IMR-90 (cell line): Measurements from ENCODE around the gene TATDN2. TPM values are rescaled to one million over a fixed set of nuclear protein-coding genes. Genes with fewer than 3 reads are reported as not detected.
"Not testable (repeated sequence)": the region's sequence is repeated elsewhere in the genome, so short reads cannot be mapped to it uniquely, and the experiment has no call there.

ENCODE experiments used
- ATAC-seq: fragments of 200-7000 bp; cut with Tn5 transposase; 2 replicates; pipeline ENCODE4 v1.9.1; 2020; ENCODE audit warnings: low read depth, mild to moderate bottlenecking, moderate library complexity
- BruUV-seq: library from RNA; stranded (reverse); fragments of 400-500 nt; replicated peaks from 2 replicates; lab custom pipeline; 2021; lab: Mats Ljungman, UMichigan
- CTCF ChIA-PET: fragments of 300-600 bp; formaldehyde crosslinking; extraction: SDS; loops from one replicate; lab custom pipeline; 2021; ENCODE audit warnings: antibody characterized with exemption; lab: Yijun Ruan, JAX
- POLR2A ChIA-PET: fragments of 300-600 bp; sonication (Branson Sonifier 250); formaldehyde crosslinking; loops from one replicate; lab custom pipeline; 2022; ENCODE audit warnings: antibody characterized with exemption; ENCODE audit not compliant: unreplicated experiment; lab: Charles Lee
- DNase-seq: peaks from one replicate; pipeline ENCODE4 v3.0.0; 2013
- H2AFZ ChIP-seq: replicated peaks from 2 replicates; pipeline ENCODE3; 2013; ENCODE audit warnings: low read length, mild to moderate bottlenecking; ENCODE audit not compliant: poor library complexity
- H2AK5ac ChIP-seq: 2 replicates; pipeline ENCODE4 v1.6.1; 2013; ENCODE audit warnings: low read depth, low read length, inconsistent platforms
- H2AK9ac ChIP-seq: replicated peaks from 2 replicates; pipeline ENCODE3; 2013; ENCODE audit warnings: mild to moderate bottlenecking, low read depth, low read length, moderate library complexity; ENCODE audit not compliant: poor library complexity
- H2BK120ac ChIP-seq: 2 replicates; pipeline ENCODE4 v1.6.1; 2013; ENCODE audit warnings: low read depth, low read length, inconsistent platforms
- H2BK15ac ChIP-seq: 3 replicates; pipeline ENCODE4 v1.6.1; 2013; ENCODE audit warnings: low read depth, low read length, inconsistent platforms
- H2BK20ac ChIP-seq: 2 replicates; pipeline ENCODE4 v1.6.1; 2013; ENCODE audit warnings: low read depth, mild to moderate bottlenecking, inconsistent platforms, low read length, moderate library complexity
- H2BK5ac ChIP-seq: 2 replicates; pipeline ENCODE4 v1.6.1; 2013; ENCODE audit warnings: mild to moderate bottlenecking, low read depth, low read length, inconsistent platforms; ENCODE audit not compliant: poor library complexity, severe bottlenecking
- H3K14ac ChIP-seq: replicated peaks from 2 replicates; pipeline ENCODE4 v1.6.1; 2013; ENCODE audit warnings: low read depth, low read length, inconsistent platforms
- H3K18ac ChIP-seq: 2 replicates; pipeline ENCODE4 v1.6.1; 2013; ENCODE audit warnings: low read depth, low read length, control low read depth
- H3K23ac ChIP-seq: 2 replicates; pipeline ENCODE4 v1.6.1; 2013; ENCODE audit warnings: low read depth, low read length, inconsistent platforms
- H3K27ac ChIP-seq: 2 replicates; pipeline ENCODE4 v1.5.1; 2013; ENCODE audit warnings: mild to moderate bottlenecking, control low read depth, low read length; ENCODE audit not compliant: insufficient read depth
- H3K27me3 ChIP-seq: 2 replicates; pipeline ENCODE4 v1.6.1; 2013; ENCODE audit warnings: low read length; ENCODE audit not compliant: control insufficient read depth, insufficient read depth
- H3K36me3 ChIP-seq: 2 replicates; pipeline ENCODE4 v1.6.1; 2013; ENCODE audit warnings: low read length, mixed read lengths; ENCODE audit not compliant: control insufficient read depth, insufficient read depth
- H3K4ac ChIP-seq: 2 replicates; pipeline ENCODE4 v1.6.1; 2013; ENCODE audit warnings: low read depth, low read length, inconsistent platforms
- H3K4me1 ChIP-seq: 2 replicates; pipeline ENCODE4 v1.6.1; 2013; ENCODE audit warnings: low read length, mixed read lengths; ENCODE audit not compliant: control insufficient read depth, insufficient read depth
- H3K4me2 ChIP-seq: 2 replicates; pipeline ENCODE4 v1.6.1; 2013; ENCODE audit warnings: low read depth, mild to moderate bottlenecking, control low read depth, low read length, moderate library complexity
- H3K4me3 ChIP-seq: 2 replicates; pipeline ENCODE4 v1.5.1; 2013; ENCODE audit warnings: low read depth, mild to moderate bottlenecking, control low read depth, low read length, moderate library complexity; ENCODE audit not compliant: insufficient read depth
- H3K56ac ChIP-seq: 2 replicates; pipeline ENCODE4 v1.6.1; 2013; ENCODE audit warnings: low read length, inconsistent platforms; ENCODE audit not compliant: insufficient read depth; ENCODE audit errors: extremely low read depth
- H3K79me1 ChIP-seq, 2 experiments: 2 replicates each; pipeline ENCODE4 v1.6.1; 2013; ENCODE audit warnings: low read length in 2 of 2, inconsistent platforms in 1 of 2, low read depth in 1 of 2
- H3K9ac ChIP-seq: 2 replicates; pipeline ENCODE4 v1.6.1; 2013; ENCODE audit warnings: low read depth, low read length, control low read depth
- H3K9me1 ChIP-seq: 2 replicates; pipeline ENCODE4 v1.6.1; 2013; ENCODE audit warnings: low read length, inconsistent platforms; ENCODE audit not compliant: insufficient read depth
- H3K9me3 ChIP-seq: 2 replicates; pipeline ENCODE4 v1.6.1; 2013; ENCODE audit warnings: low read length; ENCODE audit not compliant: control insufficient read depth, insufficient read depth
- H4K20me1 ChIP-seq: 2 replicates; pipeline ENCODE4 v1.6.1; 2013; ENCODE audit warnings: low read length, inconsistent platforms; ENCODE audit not compliant: insufficient read depth
- H4K5ac ChIP-seq: 2 replicates; pipeline ENCODE4 v1.6.1; 2013; ENCODE audit warnings: mild to moderate bottlenecking, low read depth, low read length, control low read depth
- H4K8ac ChIP-seq, 2 experiments: 2 replicates each; pipeline ENCODE4 v1.6.1; 2013; ENCODE audit warnings: low read depth in 2 of 2, low read length in 2 of 2, control low read depth in 1 of 2, inconsistent platforms in 1 of 2
- H4K91ac ChIP-seq: 2 replicates; pipeline ENCODE4 v1.6.1; 2013; ENCODE audit warnings: low read depth, low read length, inconsistent platforms; ENCODE audit not compliant: insufficient read depth
- CEBPB ChIP-seq: IDR thresholded peaks from 2 replicates; pipeline ENCODE4 v1.6.1; 2012; ENCODE audit warnings: low read depth, low read length, improper control_type of control experiment
- CHD1 ChIP-seq: IDR thresholded peaks from 2 replicates; pipeline ENCODE4 v1.6.1; 2012; ENCODE audit warnings: low read depth, low read length, improper control_type of control experiment
- FOS ChIP-seq: fragments of 150-350 bp; IDR thresholded peaks from 2 replicates; pipeline ENCODE4 v1.6.1; 2016; ENCODE audit warnings: low read depth, low read length
- MAFK ChIP-seq: IDR thresholded peaks from 2 replicates; pipeline ENCODE4 v1.6.1; 2012; ENCODE audit warnings: low read depth, low read length, improper control_type of control experiment
- NFE2L2 ChIP-seq: fragments of 150-350 bp; IDR thresholded peaks from 2 replicates; pipeline ENCODE4 v1.6.1; 2016; ENCODE audit warnings: low read depth, mild to moderate bottlenecking, low read length
- POLR2A ChIP-seq: IDR thresholded peaks from 2 replicates; pipeline ENCODE4 v1.6.1; 2012; ENCODE audit warnings: mild to moderate bottlenecking, low read depth, low read length
- RAD21 ChIP-seq: IDR thresholded peaks from 2 replicates; pipeline ENCODE4 v1.6.1; 2012; ENCODE audit warnings: low read length, improper control_type of control experiment
- RCOR1 ChIP-seq: IDR thresholded peaks from 2 replicates; pipeline ENCODE4 v1.6.1; 2012; ENCODE audit warnings: mild to moderate bottlenecking, low read length, improper control_type of control experiment; ENCODE audit not compliant: insufficient replicate concordance
- SMC3 ChIP-seq: fragments of 150-350 bp; IDR thresholded peaks from 2 replicates; pipeline ENCODE4 v1.6.1; 2016; ENCODE audit warnings: low read depth, mild to moderate bottlenecking, antibody characterized with exemption, low read length, moderate library complexity
- WGBS, 2 experiments: methylation state at CpG; one replicate each; pipeline versions ENCODE4 v1.1.5 to v1.1.7; 2013; ENCODE audit warnings: missing lambda C conversion rate in 2 of 2; ENCODE audit not compliant: insufficient read length in 1 of 2; ENCODE audit errors: extremely low coverage in 2 of 2; 5-methylcytosine and 5-hydroxymethylcytosine counted together
- dilution Hi-C: fragments of 300-500 bp; cut with HindIII; formaldehyde crosslinking; loops from one replicate; pipeline ENCODE4 v1.14.3; 2018; ENCODE audit warnings: low sequenced_read_pairs; ENCODE audit not compliant: unreplicated experiment
- in situ Hi-C: fragments of 300-500 bp; cut with MboI; formaldehyde crosslinking; loops from 3 replicates; pipeline ENCODE4 v1.14.3; 2019; ENCODE audit warnings: low sequenced_read_pairs, inconsistent platforms, mixed read lengths
- intact Hi-C: fragments of 100-400 bp; cut with micrococcal nuclease; formaldehyde crosslinking; loops from 2 replicates; pipeline ENCODE4 v1.10.0; 2022
- polyA plus RNA-seq, 3 experiments: library from polyadenylated mRNA; depleted of rRNA; stranded (reverse); fragments of >200 nt; gene quantifications; 2 replicates each; pipeline ENCODE4 v1.2.3, GENCODE V29; 2012; ENCODE audit warnings: low replicate concordance in 1 of 3
- total RNA-seq: library from RNA; depleted of rRNA; stranded (reverse); fragments of >200 nt; gene quantifications from 2 replicates; pipeline ENCODE4 v1.2.3, GENCODE V29; 2012
- TF ChIP-seq, protein P1 (sequence below): conservative IDR thresholded peaks from 2 replicates; pipeline ENCODE4 v1.5.1; 2012; ENCODE audit warnings: mild to moderate bottlenecking, low read depth, low read length, improper control_type of control experiment

TATDN2 gene
- total and polyA plus RNA-seq, 2 of the 4 experiments (the other 2 are of a cell fraction), result 9.0 to 18.8 TPM

DNA sequence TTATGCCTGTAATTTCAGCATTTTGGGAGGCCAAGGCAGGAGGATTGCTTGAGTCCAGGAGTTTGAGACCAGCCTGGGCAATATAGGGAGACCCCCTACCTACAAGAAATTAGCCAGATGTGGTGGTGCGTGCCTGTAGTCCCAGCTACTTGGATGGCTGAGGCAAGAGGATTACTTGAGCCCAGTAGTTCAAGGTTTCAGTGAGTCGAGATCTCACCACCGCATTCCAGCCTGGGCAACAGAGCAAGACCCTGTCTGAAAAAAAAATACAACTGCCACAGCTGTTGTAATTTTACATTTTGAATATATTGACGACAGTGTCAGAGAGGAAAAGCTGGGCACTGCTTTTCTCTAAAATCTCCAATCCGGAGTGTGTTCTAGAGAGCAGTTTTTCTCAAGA, 21.2 kb downstream of the TATDN2 start:
- in situ Hi-C loops, result no loop called here
- no peaks in the 10 kb centered on the region for H3K9me3 ChIP-seq
- POLR2A ChIA-PET, result no interaction called here

DNA sequence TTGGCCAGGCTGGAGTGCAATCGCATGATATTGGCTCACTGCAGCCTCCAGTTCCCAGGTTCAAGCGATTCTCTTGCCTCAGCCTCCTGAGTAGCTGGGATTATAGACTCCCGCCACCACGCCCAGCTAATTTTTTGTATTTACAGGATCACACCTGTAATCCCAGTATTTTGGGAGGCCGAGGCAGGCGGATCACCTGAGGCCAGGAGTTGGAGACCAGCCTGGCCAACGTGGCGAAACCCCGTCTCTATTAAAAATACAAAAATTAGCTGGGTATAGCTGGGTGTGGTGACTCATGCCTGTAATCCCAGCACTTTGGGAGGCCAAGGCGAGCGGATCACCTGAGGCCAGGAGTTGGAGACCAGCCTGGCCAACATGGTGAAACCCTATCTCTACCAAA, 24.2 kb downstream of the TATDN2 start:
- POLR2A ChIA-PET, H3K18ac ChIP-seq, H2BK120ac ChIP-seq, H3K4me2 ChIP-seq, H2BK15ac ChIP-seq, H2BK20ac ChIP-seq, H2AK5ac ChIP-seq, H3K9ac ChIP-seq, H3K4ac ChIP-seq, dilution Hi-C loops, H2BK5ac ChIP-seq, ATAC-seq, H3K56ac ChIP-seq, intact Hi-C loops, H3K4me3 ChIP-seq, H3K14ac ChIP-seq, in situ Hi-C loops, H3K27me3 ChIP-seq, H4K91ac ChIP-seq, H3K23ac ChIP-seq, H3K9me3 ChIP-seq, H2AK9ac ChIP-seq, DNase-seq, H3K9me1 ChIP-seq, BruUV-seq, H4K5ac ChIP-seq, H3K27ac ChIP-seq, H4K8ac ChIP-seq, H3K4me1 ChIP-seq, H2AFZ ChIP-seq: not testable (repeated sequence)
- peaks cover 31 to 66% of the 10 kb centered on the region in 2 experiments for H3K79me1 ChIP-seq
- H3K36me3 ChIP-seq, result peaks cover 26% of the 10 kb centered on the region
- peaks cover 32% of the 10 kb centered on the region for H4K20me1 ChIP-seq
- CTCF ChIA-PET, result interaction anchor here (0.7 kb wide), 1 partner anchor 80 kb away, joined by 4 read pairs; no protein-coding TSS in a partner anchor
- 100% methylated on average over 2 of the region's 11 CpGs; no CpG with 5 or more reads in 1 of the 2 experiments for WGBS, 2 experiments

More for the DNA sequence above, 21.2 kb downstream of the TATDN2 start:
- intact Hi-C loops (no loop called here), dilution Hi-C loops (no loop called here)
- Histone ChIP-seq H3K27me3 (no peaks in the 10 kb centered on the region), H4K8ac (no peak overlapping the region), H4K5ac (no peak overlapping the region), H2BK15ac (no peak overlapping the region), H2BK5ac (no peak overlapping the region), H2BK120ac (no peak overlapping the region), H4K91ac (no peak overlapping the region), H3K36me3 (peaks cover 19% of the 10 kb centered on the region), H2AK9ac (no peak overlapping the region), H3K18ac (no peak overlapping the region), H2AFZ (no peak overlapping the region), H3K23ac (no peak overlapping the region), H3K4me1 (peaks cover 4% of the 10 kb centered on the region; the same call in 1 of the 2 replicates), H3K14ac (no peak overlapping the region), H2AK5ac (no peak overlapping the region), H3K4me3 (no peak overlapping the region), H3K27ac (no peak overlapping the region), H2BK20ac (no peak overlapping the region), H3K4me2 (no peak overlapping the region), H3K4ac (no peak overlapping the region), H3K9ac (no peak overlapping the region), H3K79me1 (peaks cover 27 to 65% of the 10 kb centered on the region in 2 experiments), H3K56ac (no peak overlapping the region), H4K20me1 (peaks cover 21% of the 10 kb centered on the region), H3K9me1 (peaks cover 3% of the 10 kb centered on the region; the same call in 1 of the 2 replicates)
- no TSS peak for BruUV-seq
- TF ChIP-seq NFE2L2 (no peak), CEBPB (no peak), MAFK (no peak), SMC3 (no peak), FOS (no peak), CHD1 (no peak), RCOR1 (no peak), POLR2A (no peak), RAD21 (no peak)
- TF ChIP-seq, protein P1, sequence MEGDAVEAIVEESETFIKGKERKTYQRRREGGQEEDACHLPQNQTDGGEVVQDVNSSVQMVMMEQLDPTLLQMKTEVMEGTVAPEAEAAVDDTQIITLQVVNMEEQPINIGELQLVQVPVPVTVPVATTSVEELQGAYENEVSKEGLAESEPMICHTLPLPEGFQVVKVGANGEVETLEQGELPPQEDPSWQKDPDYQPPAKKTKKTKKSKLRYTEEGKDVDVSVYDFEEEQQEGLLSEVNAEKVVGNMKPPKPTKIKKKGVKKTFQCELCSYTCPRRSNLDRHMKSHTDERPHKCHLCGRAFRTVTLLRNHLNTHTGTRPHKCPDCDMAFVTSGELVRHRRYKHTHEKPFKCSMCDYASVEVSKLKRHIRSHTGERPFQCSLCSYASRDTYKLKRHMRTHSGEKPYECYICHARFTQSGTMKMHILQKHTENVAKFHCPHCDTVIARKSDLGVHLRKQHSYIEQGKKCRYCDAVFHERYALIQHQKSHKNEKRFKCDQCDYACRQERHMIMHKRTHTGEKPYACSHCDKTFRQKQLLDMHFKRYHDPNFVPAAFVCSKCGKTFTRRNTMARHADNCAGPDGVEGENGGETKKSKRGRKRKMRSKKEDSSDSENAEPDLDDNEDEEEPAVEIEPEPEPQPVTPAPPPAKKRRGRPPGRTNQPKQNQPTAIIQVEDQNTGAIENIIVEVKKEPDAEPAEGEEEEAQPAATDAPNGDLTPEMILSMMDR, result no peak
- WGBS, 2 experiments, result 100% methylated on average over 2 of the region's 5 CpGs; no CpG with 5 or more reads in 1 of the 2 experiments
- CTCF ChIA-PET, result no interaction called here
- DNase-seq, result no peak
- ATAC-seq, result no peak
